Measurements from ENCODE around the gene CITED2. TPM values are rescaled to one million over a fixed set of nuclear protein-coding genes. Genes with fewer than 3 reads are reported as not detected.
A peak's percentile ranks its signal among the peaks of the same experiment; 100 is the strongest.

CITED2 gene
- polyA plus RNA-seq, 1 of the 3 experiments (the other 2 are of a cell fraction), result 173 TPM

- Histone ChIP-seq H3K4me2 (no peak overlapping the region), H3K4me1 (ENCODE audit: control insufficient read depth in 1 of 2, insufficient read depth in 2 of 2, low read depth in 1 of 2, low read length in 1 of 2) (0 out of 4 replicates have a peak, but pooled peaks cover 0 to 5% of the 10 kb centered on the region in 2 experiments), H3K27ac (ENCODE audit: low read depth in 2 of 2, low read length in 1 of 2) (no peak overlapping the region), H3F3A (replicated peaks; ENCODE audit: insufficient read depth) (no peaks in the 10 kb centered on the region), H3K9me3 (no peaks in the 10 kb centered on the region), H3K9ac (no peak overlapping the region), H3K9me2 (no peaks in the 10 kb centered on the region), H2AFZ (ENCODE audit: low read depth) (no peak overlapping the region), H3K79me2 (ENCODE audit: insufficient read depth) (no peaks in the 10 kb centered on the region), H3K36me3 (replicated peaks in 1 of 2; ENCODE audit: control insufficient read depth in 1 of 2, insufficient read depth in 2 of 2, low read length in 1 of 2) (no peaks in the 10 kb centered on the region), H4K20me1 (ENCODE audit: insufficient read depth) (no peaks in the 10 kb centered on the region), H3K4me3 (ENCODE audit: low read depth in 2 of 2, low read length in 1 of 2) (no peak overlapping the region), H3K27me3 (ENCODE audit: insufficient read depth) (no peaks in the 10 kb centered on the region)
- no peak for TF ChIP-seq RAD21 (IDR thresholded peaks at IDR 0.05; ENCODE audit: low read length)
- POLR2A ChIA-PET, result no interaction called here
- WGBS (ENCODE audit: low lambda C conversion rate), result 89% methylated on average over 1 of the region's 2 CpGs
- CTCF ChIA-PET, result no interaction called here
- DNase-seq, result no peak
Measured at GRCh38 chr6:139390447-139390846, 16.0 kb upstream of the CITED2 start.

DNA sequence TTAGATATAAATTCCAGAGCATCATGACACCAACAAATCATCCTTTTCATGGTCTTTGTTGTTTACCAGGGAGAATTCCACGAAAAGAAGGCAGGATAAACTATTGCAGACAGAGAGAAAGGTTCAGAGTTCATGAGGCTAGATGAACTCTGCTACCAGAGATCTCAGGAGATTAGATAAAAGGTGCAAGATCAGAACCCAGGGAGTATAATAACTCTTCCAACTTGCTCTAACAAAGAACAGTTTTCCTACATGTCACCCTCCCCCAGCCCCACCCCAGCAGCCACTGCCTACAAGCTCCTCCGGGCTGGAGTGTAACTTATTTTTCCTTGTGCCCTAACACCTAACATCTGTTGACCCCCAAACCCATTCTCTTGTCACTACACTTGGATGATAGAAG, 13.9 kb upstream of the CITED2 start:
- POLR2A ChIA-PET, result no interaction called here
- Histone ChIP-seq H3K4me3 (ENCODE audit: low read depth in 2 of 2, low read length in 1 of 2) (no peak overlapping the region), H3K4me2 (no peak overlapping the region), H3K36me3 (replicated peaks in 1 of 2; ENCODE audit: control insufficient read depth in 1 of 2, insufficient read depth in 2 of 2, low read length in 1 of 2) (no peaks in the 10 kb centered on the region), H3F3A (replicated peaks; ENCODE audit: insufficient read depth) (peaks cover 10% of the 10 kb centered on the region), H3K4me1 (ENCODE audit: control insufficient read depth in 1 of 2, insufficient read depth in 2 of 2, low read depth in 1 of 2, low read length in 1 of 2) (0 out of 4 replicates have a peak, but pooled peaks cover 0 to 5% of the 10 kb centered on the region in 2 experiments), H3K9me2 (no peaks in the 10 kb centered on the region), H4K20me1 (ENCODE audit: insufficient read depth) (no peaks in the 10 kb centered on the region), H3K27ac (ENCODE audit: low read depth in 2 of 2, low read length in 1 of 2) (no peak overlapping the region), H3K9me3 (no peaks in the 10 kb centered on the region), H3K9ac (no peak overlapping the region), H3K79me2 (ENCODE audit: insufficient read depth) (no peaks in the 10 kb centered on the region), H2AFZ (ENCODE audit: low read depth) (0 out of 2 replicates have a peak overlapping the region, but pooled peaks have one; percentile 22), H3K27me3 (ENCODE audit: insufficient read depth) (no peaks in the 10 kb centered on the region)
- TF ChIP-seq, protein P1, sequence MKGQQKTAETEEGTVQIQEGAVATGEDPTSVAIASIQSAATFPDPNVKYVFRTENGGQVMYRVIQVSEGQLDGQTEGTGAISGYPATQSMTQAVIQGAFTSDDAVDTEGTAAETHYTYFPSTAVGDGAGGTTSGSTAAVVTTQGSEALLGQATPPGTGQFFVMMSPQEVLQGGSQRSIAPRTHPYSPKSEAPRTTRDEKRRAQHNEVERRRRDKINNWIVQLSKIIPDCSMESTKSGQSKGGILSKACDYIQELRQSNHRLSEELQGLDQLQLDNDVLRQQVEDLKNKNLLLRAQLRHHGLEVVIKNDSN (IDR thresholded peaks at IDR 0.05; ENCODE audit: borderline replicate concordance, low read depth), result no peak
- no peak for TF ChIP-seq TCF12 (IDR thresholded peaks at IDR 0.05)
- no peak for TF ChIP-seq NRF1 (IDR thresholded peaks at IDR 0.05; ENCODE audit: low read depth, low read length)
- no peak for TF ChIP-seq ZBTB33 (IDR thresholded peaks at IDR 0.05; ENCODE audit: borderline replicate concordance, low read depth)
- no peak for TF ChIP-seq FOXM1 (IDR thresholded peaks at IDR 0.05; ENCODE audit: low read depth)
- TF ChIP-seq GABPA (IDR thresholded peaks at IDR 0.05; ENCODE audit: low read depth), result no peak
- TF ChIP-seq CTCF (IDR thresholded peaks at IDR 0.05), result no peak
- no peak for TF ChIP-seq MXI1 (IDR thresholded peaks at IDR 0.05; ENCODE audit: low read depth, low read length)
- no peak for TF ChIP-seq RCOR1 (IDR thresholded peaks at IDR 0.05; ENCODE audit: low read length)
- no peak for TF ChIP-seq YY1 (IDR thresholded peaks at IDR 0.05; ENCODE audit: low read depth)
- TF ChIP-seq MAX (IDR thresholded peaks at IDR 0.05; ENCODE audit: low read depth), result no peak
- TF ChIP-seq EZH2phosphoT487 (IDR thresholded peaks at IDR 0.05; ENCODE audit: borderline replicate concordance, low read depth), result no peak
- no peak for TF ChIP-seq MEF2A (IDR thresholded peaks at IDR 0.05; ENCODE audit: borderline replicate concordance, low read depth)
- no peak for TF ChIP-seq TAF1 (IDR thresholded peaks at IDR 0.05; ENCODE audit: borderline replicate concordance, low read depth, low read length)
- no peak for TF ChIP-seq NFIC (IDR thresholded peaks at IDR 0.05; ENCODE audit: borderline replicate concordance)
- TF ChIP-seq POLR2AphosphoS5 (IDR thresholded peaks at IDR 0.05; ENCODE audit: low read depth, low read length), result no peak
- TF ChIP-seq GATA2 (CRISPR knock-in tag; IDR thresholded peaks at IDR 0.05), result no peak
- TF ChIP-seq, protein P2, sequence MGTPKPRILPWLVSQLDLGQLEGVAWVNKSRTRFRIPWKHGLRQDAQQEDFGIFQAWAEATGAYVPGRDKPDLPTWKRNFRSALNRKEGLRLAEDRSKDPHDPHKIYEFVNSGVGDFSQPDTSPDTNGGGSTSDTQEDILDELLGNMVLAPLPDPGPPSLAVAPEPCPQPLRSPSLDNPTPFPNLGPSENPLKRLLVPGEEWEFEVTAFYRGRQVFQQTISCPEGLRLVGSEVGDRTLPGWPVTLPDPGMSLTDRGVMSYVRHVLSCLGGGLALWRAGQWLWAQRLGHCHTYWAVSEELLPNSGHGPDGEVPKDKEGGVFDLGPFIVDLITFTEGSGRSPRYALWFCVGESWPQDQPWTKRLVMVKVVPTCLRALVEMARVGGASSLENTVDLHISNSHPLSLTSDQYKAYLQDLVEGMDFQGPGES (IDR thresholded peaks at IDR 0.05; ENCODE audit: low read depth, low read length), result no peak
- WGBS (ENCODE audit: low lambda C conversion rate), result 37% methylated on average over 2 of the region's 2 CpGs
- CTCF ChIA-PET, result no interaction called here
- no peak for DNase-seq
